Measurements from ENCODE around the gene MBD3. TPM values are rescaled to one million over a fixed set of nuclear protein-coding genes. Genes with fewer than 3 reads are reported as not detected.
A peak's percentile ranks its signal among the peaks of the same experiment; 100 is the strongest.

Gene MBD3
- total and polyA plus RNA-seq, 2 experiments from 2014 or later = 27.6 to 118 TPM

DNA sequence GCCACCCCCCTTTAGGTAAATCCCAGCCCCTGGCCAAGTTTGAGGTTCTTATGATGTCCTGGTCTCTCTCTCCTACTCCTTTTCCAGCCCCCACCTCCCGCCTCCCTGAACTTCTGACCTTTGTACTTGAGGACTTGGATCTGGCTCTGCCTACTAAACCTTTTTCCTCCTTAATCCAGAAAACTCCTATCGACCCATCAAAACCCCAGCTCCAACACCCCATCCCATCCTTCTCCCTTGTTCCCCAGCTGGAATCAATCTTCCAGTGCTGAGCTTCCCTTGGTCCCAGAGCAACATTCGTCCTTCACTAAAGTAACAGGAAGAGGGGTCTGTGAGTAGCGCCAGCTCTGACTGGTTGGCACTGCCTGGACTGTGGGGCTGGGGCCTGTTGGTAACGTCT is 29.9 kb upstream of the MBD3 start:
- Histone ChIP-seq H3K27ac (ENCODE audit: low read depth) (no peak overlapping the region), H3K9me2 (ENCODE audit: insufficient read depth) (no peaks in the 10 kb centered on the region), H3K4me2 (no peak overlapping the region), H2AFZ (no peak overlapping the region), H3K36me3 (ENCODE audit: insufficient read depth) (peaks cover 11% of the 10 kb centered on the region), H3K4me3 (no peak overlapping the region), H4K20me1 (replicated peaks; ENCODE audit: insufficient read depth) (peaks cover 19% of the 10 kb centered on the region), H3K79me2 (replicated peaks; ENCODE audit: insufficient read depth) (peaks cover 9% of the 10 kb centered on the region), H3K27me3 (ENCODE audit: insufficient read depth) (no peaks in the 10 kb centered on the region), H3K4me1 (ENCODE audit: insufficient read depth) (no peaks in the 10 kb centered on the region), H3F3A (replicated peaks; ENCODE audit: low read depth) (peaks cover 16% of the 10 kb centered on the region; the same call in 1 of the 2 replicates)
- TF ChIP-seq EZH2 (IDR thresholded peaks at IDR 0.05; ENCODE audit: low read depth, unreplicated experiment) (no peak), STAT1 (IDR thresholded peaks at IDR 0.05; ENCODE audit: unreplicated experiment) (no peak), ZNF114 (CRISPR knock-in tag; IDR thresholded peaks at IDR 0.05) (no peak), EZH2phosphoT487 (IDR thresholded peaks at IDR 0.05; ENCODE audit: unreplicated experiment) (no peak), NANOG (IDR thresholded peaks at IDR 0.05; ENCODE audit: borderline replicate concordance) (no peak), ETS1 (IDR thresholded peaks at IDR 0.05) (no peak), ZNF462 (CRISPR knock-in tag; IDR thresholded peaks at IDR 0.05) (no peak), ZNF331 (CRISPR knock-in tag; IDR thresholded peaks at IDR 0.05; ENCODE audit: low read depth) (no peak), CTCF (conservative IDR thresholded peaks at IDR 0.05; ENCODE audit: low read depth in 2 of 2) (no peak), REST (IDR thresholded peaks at IDR 0.05; ENCODE audit: unreplicated experiment) (no peak), POLR2AphosphoS5 (IDR thresholded peaks at IDR 0.05; ENCODE audit: low read depth) (no peak; the same call in 1 of the 2 replicates)
- DNase-seq (ENCODE audit: low spot score) (no peak), ATAC-seq (no peak)
- H3K27me3 Mint-ChIP-seq (ENCODE audit: insufficient read depth, low read depth, poor library complexity) = peaks cover 26% of the 10 kb centered on the region
- H3K4me1 Mint-ChIP-seq = peaks cover 18% of the 10 kb centered on the region
- H3K9me3 Mint-ChIP-seq = peaks cover 3% of the 10 kb centered on the region; the same call in 1 of the 3 replicates
- H3K36me3 Mint-ChIP-seq (ENCODE audit: low read depth) = peaks cover 63% of the 10 kb centered on the region
- no peak overlapping the region for H3K4me3 Mint-ChIP-seq
- peak overlapping the region; percentile 85 for H3K27ac Mint-ChIP-seq
